GM19023 (cell line): ENCODE measurements around the gene ABCG1.

Experiments used
- ATAC-seq: cut with Tn5 transposase; IDR thresholded peaks from one replicate; pipeline ENCODE4 v1.9.1; 2021; ENCODE audit warnings: mild to moderate bottlenecking, moderate library complexity; ENCODE audit not compliant: unreplicated experiment

Gene ABCG1

DNA sequence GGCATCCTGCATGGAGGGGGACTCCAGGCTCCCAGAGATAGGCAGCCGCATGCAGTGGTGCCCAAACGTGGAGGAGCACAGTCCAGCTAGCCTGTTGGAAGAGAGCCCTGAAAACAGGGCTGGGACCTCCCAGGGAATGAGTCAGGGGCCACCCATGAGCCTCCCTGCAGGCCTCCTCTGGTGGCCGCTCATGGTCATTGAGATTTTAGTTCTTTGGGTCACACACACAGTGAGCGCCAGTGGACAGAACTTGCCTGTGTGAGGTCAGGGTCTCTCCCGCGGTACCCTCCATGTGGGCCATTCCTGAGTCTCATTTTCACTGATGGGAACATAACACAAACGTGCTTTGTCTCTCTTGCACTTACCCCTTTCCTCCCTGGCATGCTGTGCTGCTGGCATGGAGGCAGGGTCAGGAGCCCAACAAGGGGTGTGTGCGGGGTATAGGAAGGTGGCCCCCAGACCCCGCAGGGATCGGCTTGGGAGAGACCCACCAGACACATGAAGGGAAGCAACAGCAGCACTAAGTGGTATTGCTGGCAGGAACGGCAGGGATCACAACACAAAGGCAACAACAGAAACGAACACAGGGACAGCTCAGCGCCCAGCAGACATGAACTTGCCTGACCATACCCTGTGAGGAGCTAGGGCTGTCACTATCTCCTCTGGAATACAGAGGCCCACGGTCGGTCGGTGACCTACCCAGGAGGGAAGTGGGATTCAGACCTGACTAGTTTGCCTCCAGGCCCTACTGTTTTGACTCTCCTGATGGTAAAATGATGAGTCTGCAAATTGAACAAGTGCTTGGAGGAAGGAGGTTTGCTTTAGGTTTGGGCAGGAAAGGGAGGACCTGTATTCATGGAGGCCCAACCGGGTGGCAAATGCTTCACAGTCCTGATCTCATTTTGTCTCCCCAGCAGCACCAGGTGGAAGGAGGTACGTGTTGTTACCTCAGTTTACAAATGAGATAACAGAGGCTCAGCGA lies 31.8 kb downstream of the ABCG1 start:
- no peak for ATAC-seq

DNA sequence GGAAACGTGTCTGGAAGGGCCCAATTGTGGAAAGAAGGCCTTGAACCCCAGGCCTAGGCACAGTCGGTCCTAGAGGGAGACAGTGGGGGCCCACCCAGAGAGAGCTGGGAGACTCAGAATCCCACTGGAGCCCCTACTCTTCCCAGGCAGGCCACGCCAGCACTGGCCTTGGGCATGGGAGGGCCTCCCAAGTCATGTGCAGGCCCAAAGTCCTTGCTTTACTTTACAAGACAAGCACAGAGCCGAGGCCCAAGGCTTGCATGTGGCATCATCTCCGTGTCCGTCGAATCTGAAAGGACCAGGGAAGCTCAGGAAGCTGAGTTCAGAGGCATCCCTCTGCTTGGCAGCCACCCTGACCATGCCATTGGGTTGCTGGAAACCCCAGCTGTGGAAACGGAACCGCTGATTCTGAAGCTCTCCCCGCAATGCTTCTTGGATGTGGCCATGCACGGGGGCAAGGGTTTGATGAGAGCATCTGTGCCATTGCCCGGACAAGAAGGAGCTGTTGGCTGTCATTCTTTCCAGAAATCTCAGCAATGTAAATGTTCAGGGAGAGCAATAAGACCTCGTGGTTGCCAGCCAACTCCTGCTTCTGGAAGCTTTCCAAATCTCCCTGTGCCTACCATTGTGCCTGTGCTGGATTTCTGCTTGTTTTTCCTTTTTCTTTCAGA lies 32.8 kb downstream of the ABCG1 start:
- ATAC-seq, result no peak

- no peak for ATAC-seq
These were observed 33.4 kb downstream of the ABCG1 start for GRCh38 chr21:42252325-42252654.

DNA sequence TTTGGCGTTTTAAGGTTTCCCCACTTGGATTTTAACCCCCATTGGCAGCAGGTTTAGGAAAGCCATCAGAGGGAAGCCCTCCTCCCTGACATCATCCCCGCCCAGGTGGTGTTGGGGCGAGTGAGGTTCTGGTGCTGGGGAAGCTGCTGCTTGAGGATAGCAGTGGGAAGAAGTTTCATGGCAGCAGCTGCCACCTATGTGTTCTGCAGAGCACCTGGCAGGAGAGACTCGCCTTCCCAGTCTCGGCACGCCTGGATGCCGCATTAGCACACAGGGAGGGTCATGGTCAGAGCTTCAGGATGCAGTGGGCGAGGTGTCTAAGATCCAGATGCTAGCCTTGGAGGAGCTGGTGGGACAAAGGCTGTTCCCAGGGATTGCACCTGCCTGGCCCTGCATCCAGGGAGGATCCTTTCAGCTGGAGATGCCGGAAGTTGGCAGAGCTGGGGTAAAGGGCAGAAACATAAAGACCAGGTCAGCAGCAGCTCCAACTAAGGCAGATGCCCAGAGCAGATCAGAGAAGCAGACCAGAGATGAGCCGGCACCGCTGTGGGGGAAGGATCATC lies 33.9 kb downstream of the ABCG1 start:
- no peak for ATAC-seq

DNA sequence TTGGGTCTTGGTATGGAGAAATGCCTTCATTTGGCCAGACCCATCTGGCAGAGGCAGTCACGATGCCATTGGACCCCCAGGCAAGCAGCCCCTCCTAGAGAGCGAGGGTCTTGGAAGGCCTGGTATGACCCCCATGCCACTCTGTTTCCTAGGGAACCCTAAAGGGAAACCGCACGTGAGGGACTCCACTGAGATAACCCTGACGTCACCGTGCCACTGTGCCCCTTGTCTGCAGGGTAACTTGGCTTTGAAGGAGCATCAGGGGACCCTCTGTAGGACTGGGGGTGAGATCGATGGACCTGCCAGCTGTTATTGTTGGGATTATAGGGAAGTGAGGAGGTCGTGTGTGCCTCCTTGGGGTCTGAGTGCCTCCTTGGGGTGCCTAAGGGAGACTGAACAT lies 34.5 kb downstream of the ABCG1 start:
- ATAC-seq, result no peak

DNA sequence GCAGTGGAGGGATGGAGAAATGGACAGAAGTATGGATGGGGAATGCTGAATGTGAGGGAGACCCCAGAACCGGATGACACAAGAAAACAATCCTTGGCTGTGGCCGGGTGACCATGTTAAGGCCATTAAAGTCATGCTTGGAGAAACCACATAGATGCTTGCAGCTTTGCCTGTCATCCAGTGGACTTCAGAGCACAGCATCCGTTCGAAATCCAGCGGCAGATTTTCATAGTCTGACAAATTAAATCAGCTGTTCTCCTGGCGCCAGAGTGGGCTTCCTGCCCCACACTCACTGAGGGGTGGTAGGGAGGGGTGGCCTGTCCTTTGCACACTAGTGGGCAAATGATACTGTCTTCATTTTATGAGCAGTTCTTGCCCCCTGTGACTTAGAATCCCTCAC lies 35.1 kb downstream of the ABCG1 start:
- no peak for ATAC-seq

DNA sequence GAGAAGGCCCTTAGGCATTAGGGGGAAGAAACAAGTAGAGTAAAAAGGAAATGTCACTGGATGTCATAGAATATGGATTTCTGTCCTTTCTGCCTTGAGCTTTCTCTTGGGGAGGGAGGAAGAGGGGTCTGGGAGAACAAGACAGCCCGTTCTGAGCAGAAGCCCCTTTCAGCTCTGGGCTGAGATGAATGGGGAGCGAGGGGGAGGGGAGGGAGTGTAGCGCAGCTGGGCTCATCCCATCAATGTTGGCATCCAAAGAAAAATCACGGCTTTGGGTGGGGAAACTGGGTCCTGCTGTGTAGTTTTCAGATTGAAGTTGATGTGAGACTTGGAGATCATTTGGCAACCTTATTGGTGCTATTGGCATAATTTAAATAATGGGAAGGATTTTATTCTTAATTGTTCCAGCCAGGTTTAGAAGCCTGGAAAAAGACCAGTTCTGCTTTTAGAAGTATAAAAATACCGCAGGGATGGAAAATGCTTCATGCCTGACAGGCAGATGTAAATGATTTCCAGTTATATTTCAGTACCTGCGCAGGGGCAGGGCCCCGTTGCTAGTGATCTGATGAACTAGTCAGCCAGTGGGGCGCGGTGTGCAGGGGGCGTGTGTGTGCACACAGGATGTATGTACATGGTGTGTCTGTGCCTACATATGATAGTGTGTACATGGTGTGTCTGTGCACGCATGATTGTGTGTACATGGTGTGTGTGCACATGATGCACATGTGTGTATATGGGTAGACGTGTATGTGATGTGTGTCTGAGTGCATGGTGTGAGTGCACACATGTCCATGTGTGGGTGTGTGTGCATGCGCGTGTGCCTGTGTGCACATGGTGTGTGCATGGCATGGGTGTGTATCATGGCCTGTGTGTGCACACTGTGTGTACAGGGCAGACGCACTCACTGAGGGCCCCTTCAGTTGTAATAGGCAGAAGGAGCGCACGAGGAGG lies 36.0 kb downstream of the ABCG1 start:
- ATAC-seq, result no peak

GRCh38 chr21:42255825-42256224 lies 36.9 kb downstream of the ABCG1 start:
- no peak for ATAC-seq

- ATAC-seq, result no peak
These were observed 37.4 kb downstream of the ABCG1 start for GRCh38 chr21:42256316-42256715.

DNA sequence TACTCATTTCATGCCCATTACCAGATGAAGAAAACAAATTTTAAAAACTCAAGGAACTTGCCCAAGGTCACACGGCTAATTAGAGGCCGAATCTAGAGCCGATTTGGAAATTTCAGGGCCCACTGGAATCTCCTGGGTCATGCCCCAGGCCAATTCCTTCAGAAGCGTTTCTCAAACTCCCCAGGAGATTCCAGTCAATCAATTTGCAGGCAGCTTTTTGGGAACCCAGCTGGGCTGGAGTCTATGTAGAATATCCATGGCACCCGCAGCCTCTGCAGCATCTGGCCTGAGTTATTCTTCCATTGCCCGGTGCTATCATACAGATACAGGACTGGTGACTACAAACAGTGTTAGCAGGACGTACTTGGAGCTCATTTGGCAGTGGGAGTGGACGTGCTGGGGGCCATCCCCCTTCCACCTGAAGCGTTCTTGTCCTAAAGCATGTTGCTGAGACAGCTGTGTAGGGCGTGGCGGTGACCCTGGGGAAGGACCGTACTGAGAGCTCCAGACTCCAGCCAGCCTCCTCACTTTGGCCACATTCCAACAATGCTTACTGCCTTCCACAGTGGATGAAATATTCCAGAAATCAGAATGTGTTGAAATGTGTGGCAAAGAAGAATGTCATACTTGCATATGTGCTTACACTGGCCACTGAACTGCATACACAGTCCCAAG lies 38.3 kb downstream of the ABCG1 start:
- no peak for ATAC-seq

DNA sequence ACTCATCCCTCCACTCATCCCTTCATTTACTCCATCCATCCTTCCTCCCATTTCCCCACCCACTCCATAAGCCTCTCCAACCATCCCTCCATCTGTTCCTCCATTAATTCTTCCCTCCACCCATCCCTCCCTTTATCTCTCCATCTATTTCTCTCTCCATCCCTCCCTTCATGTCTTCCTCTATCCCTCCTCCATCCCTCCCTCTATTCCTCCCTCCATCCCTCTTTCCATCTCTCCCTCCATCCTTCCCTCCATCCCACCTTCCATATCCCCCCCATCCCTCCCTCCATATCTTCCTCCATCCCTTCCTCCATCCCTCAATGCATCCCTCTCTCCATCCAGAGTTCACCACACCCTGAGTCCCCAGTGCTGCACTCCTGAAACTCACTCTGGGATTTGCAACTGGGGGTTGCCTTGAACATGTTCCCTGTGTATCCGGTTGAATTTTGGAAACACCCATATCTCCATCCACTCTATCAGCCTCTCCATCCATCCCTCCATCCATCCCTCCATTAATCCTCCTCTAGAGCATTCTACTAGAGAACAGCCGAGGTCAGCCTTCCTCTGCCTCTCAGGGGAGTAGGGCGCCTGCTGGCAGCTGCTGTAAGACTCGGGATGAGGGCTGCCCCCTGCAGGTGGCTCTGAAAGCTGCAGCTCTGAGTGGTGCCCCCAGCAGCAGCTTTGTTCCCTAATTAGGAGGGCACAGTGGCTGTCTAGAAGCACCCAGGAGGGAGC lies 39.4 kb downstream of the ABCG1 start:
- peak; percentile 52 for ATAC-seq

DNA sequence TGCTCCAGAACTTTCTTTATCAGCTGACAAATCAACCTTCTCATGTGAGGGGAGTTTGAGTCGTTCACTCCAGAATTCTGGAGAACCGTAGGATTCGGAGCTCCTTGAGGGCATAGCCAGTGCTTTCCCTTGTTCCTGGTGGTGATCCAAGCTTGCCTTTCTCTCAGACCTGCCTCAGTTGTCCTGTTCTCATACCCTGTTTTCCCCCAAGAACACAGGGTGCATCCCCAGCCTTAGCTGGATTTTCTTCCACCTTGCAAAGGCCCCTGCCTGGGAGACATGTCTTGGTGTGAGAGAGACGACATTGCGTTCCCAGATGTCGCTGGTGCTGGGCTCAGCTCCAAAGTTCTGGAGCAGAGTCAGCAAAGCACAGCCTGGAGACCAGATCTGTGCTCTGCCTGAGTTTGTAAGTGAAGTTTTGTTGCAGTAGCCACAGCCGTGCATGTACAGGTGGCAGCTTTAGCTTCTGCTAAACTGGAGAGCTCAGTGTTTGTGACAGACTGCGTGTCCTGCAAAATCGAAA lies 40.0 kb downstream of the ABCG1 start:
- no peak for ATAC-seq

DNA sequence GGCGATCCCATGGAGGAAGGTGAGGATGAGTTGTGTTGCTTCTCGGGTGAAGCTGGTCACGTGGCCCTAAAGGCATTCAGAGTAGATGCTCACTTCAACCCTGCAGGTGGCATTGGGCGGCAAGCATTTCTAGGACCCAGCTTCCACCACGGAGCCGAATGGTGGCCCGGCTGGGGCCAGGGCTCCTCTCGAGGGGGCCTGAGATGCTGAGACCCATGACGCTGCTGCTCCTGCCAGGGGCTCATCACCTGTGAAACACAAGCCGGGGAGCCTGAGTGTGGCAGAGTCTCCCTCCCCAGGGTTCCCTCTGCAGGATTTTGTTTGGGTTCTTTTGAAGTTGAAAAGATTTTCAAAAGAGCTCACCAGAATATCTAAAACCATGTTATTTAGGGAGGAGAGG lies 41.2 kb downstream of the ABCG1 start:
- no peak for ATAC-seq

GRCh38 chr21:42261829-42262200 lies 42.9 kb downstream of the ABCG1 start:
- no peak for ATAC-seq

- no peak for ATAC-seq
These were observed 43.9 kb downstream of the ABCG1 start for GRCh38 chr21:42262831-42263231.

- no peak for ATAC-seq
These were observed 44.7 kb downstream of the ABCG1 start for GRCh38 chr21:42263591-42264131.

GRCh38 chr21:42264245-42265195 lies 45.6 kb downstream of the ABCG1 start:
- ATAC-seq, result no peak

- ATAC-seq, result no peak
These were observed 46.4 kb downstream of the ABCG1 start for GRCh38 chr21:42265231-42265812.
